ENCODE data around the gene FHAD1.

Gene FHAD1

DNA sequence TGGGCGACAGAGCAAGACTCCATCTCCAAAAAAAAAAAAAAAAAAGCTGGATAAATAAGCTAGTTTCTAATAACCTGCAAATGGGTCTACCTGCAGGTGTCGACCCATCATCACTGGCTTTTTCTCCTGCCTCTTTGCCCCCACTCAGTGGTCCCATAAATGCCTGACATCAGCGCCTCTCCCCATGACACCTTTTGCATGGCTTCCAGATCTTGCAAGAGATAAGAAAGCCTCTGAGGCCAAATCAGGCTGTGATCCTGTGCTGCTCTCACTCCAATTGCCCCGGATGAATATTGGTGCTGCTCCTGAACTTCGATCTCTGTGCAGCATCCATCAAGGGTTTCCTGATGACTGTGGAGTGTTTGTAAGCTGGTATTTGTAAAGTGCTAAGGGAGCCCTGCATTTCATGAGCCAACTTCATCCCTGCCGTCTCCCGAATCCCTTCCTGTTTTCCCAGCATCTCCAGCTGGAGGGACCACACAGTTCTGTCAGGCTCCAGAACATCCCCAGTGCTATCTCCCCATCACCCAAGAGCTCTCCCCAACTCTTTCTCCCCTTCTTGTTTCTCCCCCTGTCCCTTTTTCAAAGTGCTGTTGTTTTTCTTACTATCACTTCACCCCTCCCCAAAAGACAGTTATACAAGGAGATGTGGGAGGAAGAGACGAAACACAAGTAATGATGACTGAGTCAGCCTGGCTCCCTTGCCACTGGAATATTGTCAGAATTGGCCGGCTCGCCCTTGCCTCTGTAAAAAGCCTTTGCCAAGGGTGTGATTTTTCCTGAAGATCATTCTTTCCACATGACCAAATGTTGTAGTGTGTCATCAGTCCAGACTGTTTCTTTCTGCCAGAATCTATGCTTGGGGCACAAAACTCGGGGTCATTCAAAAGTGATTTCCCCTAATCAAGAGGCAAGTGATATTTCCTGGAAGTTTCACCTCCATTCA lies 159.9 kb downstream of the FHAD1 start:
- 83 to 84% methylated on average over 11 of the region's 11 CpGs for WGBS, 2 experiments
- Histone ChIP-seq H3K4me3 (ENCODE audit: insufficient read depth, low read depth, low read length) (no peak overlapping the region), H3K36me3 (ENCODE audit: control insufficient read depth, insufficient read depth, low read length) (no peaks in the 10 kb centered on the region), H3K27me3 (ENCODE audit: control insufficient read depth, insufficient read depth, low read length, poor library complexity, severe bottlenecking) (peaks cover 31% of the 10 kb centered on the region), H3K4me1 (ENCODE audit: control insufficient read depth, insufficient read depth, low read length) (peaks cover 13% of the 10 kb centered on the region), H3K27ac (ENCODE audit: insufficient read depth, low read depth, low read length, poor library complexity, severe bottlenecking) (no peak overlapping the region), H3K9me3 (ENCODE audit: control insufficient read depth, low read length) (no peaks in the 10 kb centered on the region)

DNA sequence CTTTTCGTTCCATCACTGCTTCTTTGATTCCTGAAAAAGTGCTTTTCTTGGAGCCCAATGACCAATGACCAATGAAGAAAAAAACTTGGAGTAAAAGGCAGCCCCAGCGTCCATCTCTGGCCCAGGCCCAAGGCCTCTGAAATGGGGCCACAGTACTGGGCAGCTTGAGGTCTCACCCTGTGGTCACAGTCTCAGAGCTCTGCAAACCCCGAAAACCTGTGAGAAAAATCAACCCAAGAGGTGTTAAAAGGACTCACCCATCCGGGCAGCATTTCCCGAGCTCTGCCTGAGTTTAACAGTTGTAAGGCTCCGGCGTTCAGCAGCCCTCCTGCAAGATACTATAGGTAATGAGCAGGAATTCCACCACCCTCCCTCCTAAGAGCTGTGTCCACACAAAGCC lies 160.6 kb downstream of the FHAD1 start:
- H3K9me3 ChIP-seq (ENCODE audit: control insufficient read depth, low read length), result no peaks in the 10 kb centered on the region
- H3K27me3 ChIP-seq (ENCODE audit: control insufficient read depth, insufficient read depth, low read length, poor library complexity, severe bottlenecking), result peaks cover 32% of the 10 kb centered on the region
- WGBS, 2 experiments, result 90 to 93% methylated on average over 7 of the region's 7 CpGs
- no peak overlapping the region for H3K4me3 ChIP-seq (ENCODE audit: insufficient read depth, low read depth, low read length)
- no peak overlapping the region for H3K27ac ChIP-seq (ENCODE audit: insufficient read depth, low read depth, low read length, poor library complexity, severe bottlenecking)
- H3K36me3 ChIP-seq (ENCODE audit: control insufficient read depth, insufficient read depth, low read length), result no peaks in the 10 kb centered on the region
- peaks cover 18% of the 10 kb centered on the region for H3K4me1 ChIP-seq (ENCODE audit: control insufficient read depth, insufficient read depth, low read length)

DNA sequence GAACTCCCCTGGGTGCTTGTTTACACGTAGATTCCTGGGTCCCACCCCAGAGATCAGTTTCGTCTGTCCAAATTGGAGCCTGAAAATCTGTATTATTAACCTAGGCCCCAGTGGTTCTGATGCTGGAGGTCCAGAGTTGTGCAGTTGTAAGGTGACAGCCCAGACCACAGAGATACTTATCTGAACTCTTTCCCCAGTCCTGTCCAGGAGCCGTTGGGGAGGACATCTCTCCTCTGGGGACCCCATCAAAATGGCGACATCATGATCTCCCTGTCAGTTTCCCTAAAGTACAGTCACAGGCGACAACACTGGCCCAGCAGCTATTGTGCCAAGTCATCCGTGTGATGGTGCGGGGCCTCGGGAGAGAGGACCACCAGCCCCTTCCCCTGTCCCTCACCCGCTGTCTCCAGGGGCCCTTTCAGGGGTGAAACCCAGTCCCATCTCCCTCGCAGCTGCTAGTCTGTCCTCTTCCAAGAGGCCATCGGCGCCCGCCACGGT lies 161.9 kb downstream of the FHAD1 start:
- Histone ChIP-seq H3K9me3 (ENCODE audit: control insufficient read depth, low read length) (no peaks in the 10 kb centered on the region), H3K4me1 (ENCODE audit: control insufficient read depth, insufficient read depth, low read length) (peaks cover 18% of the 10 kb centered on the region), H3K27ac (ENCODE audit: insufficient read depth, low read depth, low read length, poor library complexity, severe bottlenecking) (no peak overlapping the region), H3K27me3 (ENCODE audit: control insufficient read depth, insufficient read depth, low read length, poor library complexity, severe bottlenecking) (peaks cover 32% of the 10 kb centered on the region), H3K36me3 (ENCODE audit: control insufficient read depth, insufficient read depth, low read length) (no peaks in the 10 kb centered on the region), H3K4me3 (ENCODE audit: insufficient read depth, low read depth, low read length) (peak overlapping the region; percentile 63)
- WGBS, 2 experiments, result 30 to 34% methylated on average over 14 of the region's 14 CpGs

DNA sequence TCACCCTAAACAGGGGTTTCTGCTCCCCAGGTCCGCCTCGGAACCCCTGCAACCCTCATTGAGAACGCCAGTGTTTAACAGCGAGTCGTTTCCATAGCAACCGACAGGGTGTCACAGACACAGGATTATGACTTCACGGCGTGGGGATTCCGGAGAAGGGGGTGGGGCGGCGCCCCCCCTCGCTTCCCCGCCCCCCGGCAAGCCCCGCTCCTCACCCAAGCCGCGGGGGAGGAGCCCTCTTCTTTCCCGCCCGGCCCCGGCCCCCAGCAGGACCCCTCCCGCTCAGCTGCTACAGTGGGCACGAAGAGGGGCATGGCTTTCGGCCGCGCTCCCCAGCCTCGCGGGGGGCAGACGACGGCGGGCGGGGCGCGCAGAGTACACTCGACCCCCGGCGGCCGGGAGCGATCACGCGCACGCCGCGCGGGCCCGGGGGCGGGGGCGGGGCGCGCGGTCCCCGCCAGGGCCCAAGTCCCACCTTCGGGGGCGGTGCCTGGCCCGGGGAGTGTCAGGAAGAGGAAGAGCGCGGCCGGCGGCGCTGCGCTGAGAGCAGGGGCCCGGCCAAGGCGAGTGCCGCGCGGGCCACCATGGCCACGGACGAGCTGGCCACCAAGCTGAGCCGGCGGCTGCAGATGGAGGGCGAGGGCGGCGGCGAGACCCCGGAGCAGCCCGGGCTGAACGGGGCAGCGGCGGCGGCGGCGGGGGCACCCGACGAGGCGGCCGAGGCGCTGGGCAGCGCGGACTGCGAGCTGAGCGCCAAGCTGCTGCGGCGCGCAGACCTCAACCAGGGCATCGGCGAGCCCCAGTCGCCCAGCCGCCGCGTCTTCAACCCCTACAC lies 162.6 kb downstream of the FHAD1 start, which contains the start of gene EFHD2:
Gene EFHD2 (plus strand): TSS at position 501 of the 835 bp plus-strand sequence. CDS start 84 bp downstream, at position 585.
- no peak within 1 kb of the TSS for H3K27ac ChIP-seq (ENCODE audit: insufficient read depth, low read depth, low read length, poor library complexity, severe bottlenecking)

DNA sequence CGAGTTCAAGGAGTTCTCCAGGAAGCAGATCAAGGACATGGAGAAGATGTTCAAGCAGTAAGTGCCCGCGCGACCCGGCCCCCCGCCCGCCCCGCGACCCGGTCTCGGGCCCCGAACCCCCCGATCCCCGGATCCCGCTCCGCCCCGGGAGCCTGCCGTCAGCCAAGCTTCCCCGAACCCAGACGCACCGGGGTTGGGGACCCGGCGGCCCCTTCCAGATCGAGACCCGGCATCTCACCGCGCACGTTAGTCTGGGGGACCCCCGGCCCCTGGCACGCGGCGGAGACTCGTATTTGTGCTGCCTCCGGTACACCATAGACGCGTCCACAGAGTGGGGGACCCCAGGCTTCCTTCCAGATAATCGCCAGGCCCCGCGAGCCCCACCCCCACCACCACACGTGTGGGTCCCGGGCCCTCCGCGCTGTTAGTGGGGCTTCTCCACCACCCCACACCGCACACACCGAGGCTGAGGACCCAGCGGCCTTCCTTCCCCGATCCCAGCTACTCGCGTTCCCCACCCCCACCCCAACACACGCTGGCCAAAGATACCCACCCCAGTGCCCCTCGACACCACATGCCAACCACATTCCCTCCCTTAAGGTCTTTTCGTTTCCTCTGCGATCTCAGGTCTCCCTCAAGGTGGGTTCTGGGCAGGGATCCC lies 163.3 kb downstream of the FHAD1 start:
- H3K4me3 ChIP-seq (ENCODE audit: insufficient read depth, low read depth, low read length), result peak overlapping the region; percentile 63
- WGBS, 2 experiments, result 4 to 5% methylated on average over 53 of the region's 53 CpGs
- H3K27ac ChIP-seq (ENCODE audit: insufficient read depth, low read depth, low read length, poor library complexity, severe bottlenecking), result no peak overlapping the region
- no peaks in the 10 kb centered on the region for H3K36me3 ChIP-seq (ENCODE audit: control insufficient read depth, insufficient read depth, low read length)
- peaks cover 18% of the 10 kb centered on the region for H3K4me1 ChIP-seq (ENCODE audit: control insufficient read depth, insufficient read depth, low read length)
- peaks cover 32% of the 10 kb centered on the region for H3K27me3 ChIP-seq (ENCODE audit: control insufficient read depth, insufficient read depth, low read length, poor library complexity, severe bottlenecking)
- H3K9me3 ChIP-seq (ENCODE audit: control insufficient read depth, low read length), result no peaks in the 10 kb centered on the region

More for the DNA sequence above, 162.6 kb downstream of the FHAD1 start, which contains the start of gene EFHD2:
- H3K4me1 ChIP-seq (ENCODE audit: control insufficient read depth, insufficient read depth, low read length), result peaks cover 18% of the 10 kb centered on the region
- H3K4me3 ChIP-seq (ENCODE audit: insufficient read depth, low read depth, low read length), result peak within 1 kb of the TSS; percentile 63
- H3K36me3 ChIP-seq (ENCODE audit: control insufficient read depth, insufficient read depth, low read length), result no peaks in the 10 kb centered on the region
- peaks cover 32% of the 10 kb centered on the region for H3K27me3 ChIP-seq (ENCODE audit: control insufficient read depth, insufficient read depth, low read length, poor library complexity, severe bottlenecking)
- WGBS, 2 experiments, result 1% methylated on average over 99 of the region's 99 CpGs
- H3K9me3 ChIP-seq (ENCODE audit: control insufficient read depth, low read length), result no peaks in the 10 kb centered on the region

DNA sequence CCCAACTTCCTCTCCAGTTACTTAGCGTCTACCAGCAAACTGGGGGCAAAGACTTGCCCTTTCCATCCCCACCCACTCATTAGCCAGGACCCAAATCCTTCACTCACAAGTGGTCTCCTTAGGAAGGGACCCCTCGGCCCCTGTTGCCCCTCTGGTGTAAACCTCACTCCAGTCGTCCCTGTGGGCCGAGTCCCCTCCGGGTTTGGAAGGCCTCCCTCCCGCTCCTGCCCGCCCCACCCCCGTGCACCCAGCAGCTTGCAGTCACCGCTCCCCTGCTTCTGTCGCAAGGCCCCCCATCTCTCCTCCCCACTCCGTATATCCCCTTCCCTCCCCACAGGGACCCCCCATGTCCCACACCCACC lies 163.8 kb downstream of the FHAD1 start:
- H3K27ac ChIP-seq (ENCODE audit: insufficient read depth, low read depth, low read length, poor library complexity, severe bottlenecking), result no peak overlapping the region
- H3K27me3 ChIP-seq (ENCODE audit: control insufficient read depth, insufficient read depth, low read length, poor library complexity, severe bottlenecking), result peaks cover 32% of the 10 kb centered on the region
- H3K9me3 ChIP-seq (ENCODE audit: control insufficient read depth, low read length), result no peaks in the 10 kb centered on the region
- peaks cover 18% of the 10 kb centered on the region for H3K4me1 ChIP-seq (ENCODE audit: control insufficient read depth, insufficient read depth, low read length)
- no peaks in the 10 kb centered on the region for H3K36me3 ChIP-seq (ENCODE audit: control insufficient read depth, insufficient read depth, low read length)
- WGBS, 2 experiments, result 62 to 65% methylated on average over 11 of the region's 11 CpGs
- no peak overlapping the region for H3K4me3 ChIP-seq (ENCODE audit: insufficient read depth, low read depth, low read length)

DNA sequence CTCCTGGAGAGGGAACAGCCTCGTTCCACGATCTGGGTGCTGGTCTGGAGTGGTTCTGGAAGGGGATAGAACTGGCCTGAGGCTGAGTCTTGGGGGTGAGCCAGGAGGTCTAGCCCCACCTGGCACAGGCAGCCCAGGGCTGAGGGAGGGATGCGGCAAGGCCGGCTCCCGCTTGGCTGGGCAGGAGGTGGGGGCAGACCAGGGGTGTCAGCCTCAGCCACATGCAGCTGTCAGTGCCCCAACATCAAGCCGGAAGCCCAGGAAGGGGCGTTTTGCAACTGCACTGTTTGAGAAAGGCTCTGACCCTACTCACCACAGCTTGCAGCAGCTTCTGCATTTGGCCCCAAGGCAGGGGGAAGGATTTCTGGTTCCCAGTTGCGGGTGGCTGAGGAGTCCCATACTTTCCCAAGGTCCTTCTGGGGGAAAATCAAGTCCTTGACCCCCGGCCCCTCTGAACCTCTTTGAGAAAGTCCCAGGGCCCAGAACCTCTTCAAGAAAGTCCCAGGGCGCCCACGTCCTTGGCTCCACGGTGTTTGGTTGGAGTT lies 164.6 kb downstream of the FHAD1 start:
- H3K27me3 ChIP-seq (ENCODE audit: control insufficient read depth, insufficient read depth, low read length, poor library complexity, severe bottlenecking), result peaks cover 32% of the 10 kb centered on the region
- H3K4me3 ChIP-seq (ENCODE audit: insufficient read depth, low read depth, low read length), result no peak overlapping the region
- no peak overlapping the region for H3K27ac ChIP-seq (ENCODE audit: insufficient read depth, low read depth, low read length, poor library complexity, severe bottlenecking)

DNA sequence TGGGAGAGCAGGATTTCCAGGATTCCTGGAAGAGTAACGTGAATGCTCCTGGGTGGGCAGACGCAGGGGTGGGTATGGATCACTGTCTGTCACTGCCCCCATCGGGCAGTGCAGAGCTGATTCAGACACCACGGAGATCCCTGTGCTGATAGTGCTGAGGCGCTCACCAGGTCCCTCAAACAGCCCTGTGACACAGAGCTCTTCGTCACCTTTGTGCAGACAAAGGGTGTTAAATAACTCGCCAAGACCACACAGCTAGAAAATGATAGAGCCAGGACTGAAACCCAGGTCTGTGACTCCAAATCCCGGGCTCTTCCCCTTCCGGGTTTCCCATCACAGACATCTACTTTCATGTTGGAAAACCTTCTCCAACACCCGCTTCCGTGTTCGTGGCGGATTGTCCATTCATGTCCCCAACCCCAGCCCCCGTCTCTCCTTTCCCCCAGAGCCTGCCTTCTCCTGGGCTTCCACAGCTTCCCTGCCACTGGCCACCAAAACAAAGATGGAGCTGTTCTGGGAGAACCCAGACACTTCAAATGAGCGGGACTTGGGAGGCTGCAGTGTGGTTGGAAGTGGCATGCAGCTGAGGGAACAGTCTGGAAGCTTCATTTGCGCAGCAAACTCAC lies 165.3 kb downstream of the FHAD1 start:
- no peak overlapping the region for H3K4me3 ChIP-seq (ENCODE audit: insufficient read depth, low read depth, low read length)
- H3K27me3 ChIP-seq (ENCODE audit: control insufficient read depth, insufficient read depth, low read length, poor library complexity, severe bottlenecking), result peaks cover 31% of the 10 kb centered on the region
- H3K4me1 ChIP-seq (ENCODE audit: control insufficient read depth, insufficient read depth, low read length), result peaks cover 18% of the 10 kb centered on the region
- H3K36me3 ChIP-seq (ENCODE audit: control insufficient read depth, insufficient read depth, low read length), result no peaks in the 10 kb centered on the region
- 83 to 86% methylated on average over 16 of the region's 16 CpGs for WGBS, 2 experiments
- H3K9me3 ChIP-seq (ENCODE audit: control insufficient read depth, low read length), result no peaks in the 10 kb centered on the region
- H3K27ac ChIP-seq (ENCODE audit: insufficient read depth, low read depth, low read length, poor library complexity, severe bottlenecking), result no peak overlapping the region

More for the DNA sequence above, 164.6 kb downstream of the FHAD1 start:
- no peaks in the 10 kb centered on the region for H3K9me3 ChIP-seq (ENCODE audit: control insufficient read depth, low read length)
- 77% methylated on average over 12 of the region's 12 CpGs for WGBS, 2 experiments
- peaks cover 18% of the 10 kb centered on the region for H3K4me1 ChIP-seq (ENCODE audit: control insufficient read depth, insufficient read depth, low read length)
- H3K36me3 ChIP-seq (ENCODE audit: control insufficient read depth, insufficient read depth, low read length), result no peaks in the 10 kb centered on the region

DNA sequence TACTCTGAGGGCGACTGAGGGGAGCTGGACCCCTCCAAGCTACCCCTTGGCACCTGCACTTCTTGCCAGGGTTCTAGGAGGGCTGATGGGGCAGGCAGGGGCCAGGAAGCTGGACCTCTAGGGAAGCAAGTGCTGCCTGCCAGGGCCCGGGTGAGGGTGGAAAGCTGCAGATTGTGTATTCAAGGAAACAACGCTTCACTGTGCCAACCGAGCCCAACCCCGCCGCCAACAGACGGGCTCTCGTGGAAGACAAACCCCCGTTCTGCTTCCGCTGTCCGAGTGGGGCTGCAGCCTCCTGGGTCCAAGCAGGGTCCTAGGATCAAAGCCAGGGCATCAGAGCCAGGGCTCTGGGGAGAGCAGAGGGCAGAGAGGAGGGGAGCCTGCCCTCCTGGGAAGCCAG lies 165.8 kb downstream of the FHAD1 start:
- Histone ChIP-seq H3K27ac (ENCODE audit: insufficient read depth, low read depth, low read length, poor library complexity, severe bottlenecking) (no peak overlapping the region), H3K4me3 (ENCODE audit: insufficient read depth, low read depth, low read length) (no peak overlapping the region), H3K4me1 (ENCODE audit: control insufficient read depth, insufficient read depth, low read length) (peaks cover 18% of the 10 kb centered on the region)

More for the DNA sequence above, 165.8 kb downstream of the FHAD1 start:
- Histone ChIP-seq H3K9me3 (ENCODE audit: control insufficient read depth, low read length) (no peaks in the 10 kb centered on the region), H3K36me3 (ENCODE audit: control insufficient read depth, insufficient read depth, low read length) (no peaks in the 10 kb centered on the region), H3K27me3 (ENCODE audit: control insufficient read depth, insufficient read depth, low read length, poor library complexity, severe bottlenecking) (peaks cover 27% of the 10 kb centered on the region)
- WGBS, 2 experiments, result 91 to 93% methylated on average over 11 of the region's 11 CpGs
